Psoas muscle (tissue), 8 donors: Measurements from ENCODE around the gene CREB3. TPM values are rescaled to one million over a fixed set of nuclear protein-coding genes. Genes with fewer than 3 reads are reported as not detected.

Experiments
- ATAC-seq, 4 donors: fragments of 200-7000 bp; cut with Tn5 transposase; one replicate each; pipeline ENCODE4 v1.9.1; 2020; ENCODE audit warnings: moderate library complexity in 3 of 4, mild to moderate bottlenecking in 2 of 4
- DNase-seq, 2 donors: peaks; one replicate each; pipeline ENCODE4 v3.0.0-alpha.2; 2020
- H3K27ac ChIP-seq: fragments of 200-600 bp; one replicate; pipeline ENCODE4 v1.8.0; 2022
- H3K27me3 ChIP-seq, 3 donors: fragments of 200-600 bp in 1 of 3; one replicate each; pipeline versions ENCODE4 v1.6.1 to v1.8.0; 2013 to 2022; ENCODE audit warnings: low read length in 2 of 3, mild to moderate bottlenecking in 2 of 3, moderate library complexity in 1 of 3; ENCODE audit not compliant: insufficient read depth in 3 of 3
- H3K36me3 ChIP-seq, 2 donors: fragments of 200-600 bp in 1 of 2; one replicate each; pipeline versions ENCODE4 v1.6.1 to v1.8.0; 2013 to 2022; ENCODE audit warnings: low read depth in 1 of 2, mild to moderate bottlenecking in 1 of 2, moderate library complexity in 1 of 2; ENCODE audit not compliant: insufficient read depth in 1 of 2
- H3K4me1 ChIP-seq: fragments of 200-600 bp; one replicate; pipeline ENCODE4 v1.8.0; 2022
- H3K4me3 ChIP-seq: fragments of 200-600 bp; one replicate; pipeline ENCODE4 v1.8.0; 2022; ENCODE audit warnings: mild to moderate bottlenecking
- H3K9me3 ChIP-seq: fragments of 200-600 bp; one replicate; pipeline ENCODE4 v1.8.0; 2022
- CTCF ChIP-seq: fragments of 200-600 bp; IDR thresholded peaks from one replicate; pipeline ENCODE4 v1.8.0; 2022; ENCODE audit warnings: antibody characterized with exemption
- WGBS, 3 donors: extraction: QIAGEN DNeasy Blood & Tissue Kit; methylation state at CpG; one replicate each; pipeline versions ENCODE4 v1.1.6 to v1.1.7; 2013; 5-methylcytosine and 5-hydroxymethylcytosine counted together
- intact Hi-C, 2 donors: fragments of 100-400 bp; cut with DNase I; formaldehyde crosslinking; loops; one replicate each; pipeline versions ENCODE4 v1.11.0 to v1.14.2; 2022
- polyA plus RNA-seq, 3 donors: library from polyadenylated mRNA; stranded (reverse); fragments of 200-250 nt; gene quantifications; one replicate each; pipeline ENCODE4 v1.2.3, GENCODE V29; 2013
- total RNA-seq, 4 donors: library from RNA; stranded (reverse); fragmentation: NEBNext Ultra II Directional in 2 of 4; extraction: Animal tissue kit (Norgen Biotek cat#: 25700) in 2 of 4; gene quantifications; one replicate each; pipeline versions ENCODE4 v1.2.1 to v1.2.4, GENCODE V29; 2021 to 2023
- donor health status: healthy with polysubstance abuse.
- donor health status: DM: no; HTN: no; CAD: no; lungs with moderate emphysema.
- donor health status: Bipolar disorder and iron deficiency.
- donor health status: healthy.
- donor health status: DM: yes; HTN: yes; CAD: no.
- donor health status: DM: no; HTN: no; CAD: no.
- donor health status: DM: no; HTN: no; CAD: no.
- donor health status: DM: yes; HTN: yes; CAD: no.

Gene CREB3
- total and polyA plus RNA-seq, 7 donors: 16.1 to 55.1 (median 21.3) TPM

- ATAC-seq: no peak
Observed at GRCh38 chr9:35760651-35761050, 28.2 kb downstream of the CREB3 start.

GRCh38 chr9:35763181-35763580 is 30.7 kb downstream of the CREB3 start:
- H3K27me3 ChIP-seq: no peaks in the 10 kb centered on the region
- no peaks in the 10 kb centered on the region for H3K9me3 ChIP-seq
- no peak overlapping the region for H3K27ac ChIP-seq
- TF ChIP-seq CTCF: no peak
- WGBS, 3 donors: 89 to 94% (median 93%) methylated on average over 2 of the region's 2 CpGs
- DNase-seq (no peak), ATAC-seq (no peak)
- H3K4me1 ChIP-seq: peaks cover 6% of the 10 kb centered on the region
- intact Hi-C loops: no loop called here
- no peaks in the 10 kb centered on the region for H3K36me3 ChIP-seq
- no peak overlapping the region for H3K4me3 ChIP-seq

More at GRCh38 chr9:35760651-35761050, 28.2 kb downstream of the CREB3 start:
- H3K36me3 ChIP-seq: peaks cover 0 to 5% of the 10 kb centered on the region in 2 donors
- intact Hi-C loops: no loop called here
- H3K4me1 ChIP-seq: peaks cover 19% of the 10 kb centered on the region
- H3K27me3 ChIP-seq: no peaks in the 10 kb centered on the region
- no peak overlapping the region for H3K4me3 ChIP-seq
- WGBS, 3 donors: 77 to 81% (median 81%) methylated on average over 2 of the region's 2 CpGs
- H3K27ac ChIP-seq: no peak overlapping the region
- no peak for TF ChIP-seq CTCF
- no peaks in the 10 kb centered on the region for H3K9me3 ChIP-seq
- no peak for DNase-seq

GRCh38 chr9:35763803-35764202 is 31.3 kb downstream of the CREB3 start:
- Histone ChIP-seq H3K36me3 (no peaks in the 10 kb centered on the region), H3K9me3 (no peaks in the 10 kb centered on the region), H3K27me3 (no peaks in the 10 kb centered on the region), H3K4me3 (no peak overlapping the region), H3K4me1 (peaks cover 3% of the 10 kb centered on the region), H3K27ac (no peak overlapping the region)
- no peak for ATAC-seq
- intact Hi-C loops: no loop called here
- 95 to 100% (median 100%) methylated on average over 1 of the region's 1 CpG for WGBS, 3 donors
- DNase-seq: no peak
- TF ChIP-seq CTCF: no peak

- no peak overlapping the region for H3K4me3 ChIP-seq
- H3K27ac ChIP-seq: no peak overlapping the region
- no peaks in the 10 kb centered on the region for H3K36me3 ChIP-seq
- no peak for ATAC-seq
- peaks cover 21% of the 10 kb centered on the region for H3K4me1 ChIP-seq
- TF ChIP-seq CTCF: no peak
- no peaks in the 10 kb centered on the region for H3K27me3 ChIP-seq
- WGBS, 3 donors: 76 to 88% (median 88%) methylated on average over 2 of the region's 2 CpGs
- no peaks in the 10 kb centered on the region for H3K9me3 ChIP-seq
- DNase-seq: no peak
- intact Hi-C loops: no loop called here
Observed at GRCh38 chr9:35766997-35767396, 34.5 kb downstream of the CREB3 start.

- DNase-seq: no peak
- H3K27me3 ChIP-seq: no peaks in the 10 kb centered on the region
- no peak for TF ChIP-seq CTCF
- peaks cover 25% of the 10 kb centered on the region for H3K4me1 ChIP-seq
- ATAC-seq: no peak
- intact Hi-C loops: no loop called here
- H3K4me3 ChIP-seq: no peak overlapping the region
- 87 to 97% (median 93%) methylated on average over 1 of the region's 1 CpG for WGBS, 3 donors
- H3K36me3 ChIP-seq: no peaks in the 10 kb centered on the region
- no peaks in the 10 kb centered on the region for H3K9me3 ChIP-seq
- H3K27ac ChIP-seq: no peak overlapping the region
Observed at GRCh38 chr9:35767458-35767857, 35.0 kb downstream of the CREB3 start.
